Effector CD4-positive, alpha-beta T cell (primary cell): ENCODE measurements around the gene SCUBE1.
A peak's percentile ranks its signal among the peaks of the same experiment; 100 is the strongest.

Experiments
- DNase-seq: peaks from one replicate; pipeline ENCODE4 v3.0.0-alpha.2; 2020

The SCUBE1 gene

DNA sequence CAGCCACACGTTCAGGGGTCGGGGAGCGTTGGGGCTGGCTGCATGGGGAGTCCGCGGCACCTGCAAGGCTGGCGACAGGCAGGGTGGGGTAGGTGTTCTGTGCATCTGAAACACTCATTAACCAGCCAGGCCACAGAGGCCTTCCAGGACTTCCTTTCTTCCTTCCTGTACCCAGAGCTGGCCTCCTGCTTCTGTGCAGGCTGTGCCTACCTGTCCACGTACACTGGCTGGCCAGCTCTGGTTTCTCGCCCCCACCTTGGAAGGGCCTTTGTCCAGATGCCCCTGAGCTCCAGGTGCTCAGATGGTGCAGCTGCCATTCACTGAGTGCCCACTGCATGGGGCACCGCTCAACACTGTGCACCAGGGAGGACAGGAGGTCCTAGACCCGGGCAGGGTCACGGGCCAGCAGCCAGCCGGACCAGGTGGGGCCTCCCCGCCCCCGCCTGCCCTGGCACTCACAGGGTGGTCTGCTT, 172.1 kb downstream of the SCUBE1 start:
- no peak for DNase-seq

DNA sequence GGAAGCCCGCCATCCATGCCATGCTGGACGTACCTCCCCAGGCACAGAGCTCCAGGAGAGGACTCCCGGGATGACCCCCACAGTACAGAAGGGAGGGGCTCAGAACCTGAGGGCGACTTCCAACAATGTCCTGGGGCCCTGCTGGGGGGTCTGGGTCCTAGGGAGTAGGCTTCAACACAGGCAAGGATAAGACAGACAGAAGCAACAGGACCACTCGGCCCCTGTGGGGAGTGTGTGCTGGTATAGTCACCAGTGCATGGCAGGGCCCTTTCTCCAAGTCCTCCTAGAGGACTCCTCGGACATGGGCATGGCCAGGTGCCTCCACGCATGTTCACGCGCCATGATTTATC, 173.1 kb downstream of the SCUBE1 start:
- no peak for DNase-seq

DNA sequence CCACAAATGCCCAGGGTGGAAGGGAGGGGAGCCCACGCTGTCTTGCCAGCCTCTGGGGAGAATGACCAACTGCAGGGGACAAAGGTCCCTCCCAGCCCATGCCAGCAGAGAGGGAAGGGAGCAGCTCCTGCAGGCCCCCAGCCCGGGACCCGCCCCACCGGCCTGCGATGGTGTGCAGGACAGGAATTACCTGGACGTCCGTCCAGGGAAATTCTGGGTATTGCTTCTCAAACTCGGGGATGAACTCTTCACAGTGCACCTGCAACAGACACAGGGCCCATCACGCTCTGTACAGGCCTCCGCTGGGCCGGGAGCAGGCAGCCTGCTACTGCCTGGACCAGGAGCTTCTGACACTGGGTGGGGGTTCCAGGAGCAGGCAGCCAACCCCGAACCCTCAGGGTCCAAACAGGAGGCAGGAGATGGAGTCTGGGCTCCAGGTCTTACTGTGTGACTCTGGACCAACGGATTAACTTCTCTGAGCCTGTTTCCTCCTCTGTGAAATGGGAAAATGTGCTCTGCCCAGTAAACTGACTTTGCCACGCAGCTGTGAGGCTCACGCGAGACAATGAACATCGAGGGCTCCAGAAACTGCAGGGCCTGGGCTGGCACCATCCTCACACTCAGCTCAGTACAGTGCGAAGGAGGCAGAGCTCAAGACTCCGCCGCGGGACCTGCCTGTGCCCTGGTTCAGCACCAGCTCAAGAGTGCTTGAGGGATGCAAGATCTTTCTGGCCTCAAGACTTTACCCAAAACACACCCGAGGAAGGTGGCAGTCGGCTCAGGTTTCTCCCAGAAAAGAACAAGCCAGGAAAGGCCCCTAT, 173.7 kb downstream of the SCUBE1 start:
- DNase-seq, result no peak

DNA sequence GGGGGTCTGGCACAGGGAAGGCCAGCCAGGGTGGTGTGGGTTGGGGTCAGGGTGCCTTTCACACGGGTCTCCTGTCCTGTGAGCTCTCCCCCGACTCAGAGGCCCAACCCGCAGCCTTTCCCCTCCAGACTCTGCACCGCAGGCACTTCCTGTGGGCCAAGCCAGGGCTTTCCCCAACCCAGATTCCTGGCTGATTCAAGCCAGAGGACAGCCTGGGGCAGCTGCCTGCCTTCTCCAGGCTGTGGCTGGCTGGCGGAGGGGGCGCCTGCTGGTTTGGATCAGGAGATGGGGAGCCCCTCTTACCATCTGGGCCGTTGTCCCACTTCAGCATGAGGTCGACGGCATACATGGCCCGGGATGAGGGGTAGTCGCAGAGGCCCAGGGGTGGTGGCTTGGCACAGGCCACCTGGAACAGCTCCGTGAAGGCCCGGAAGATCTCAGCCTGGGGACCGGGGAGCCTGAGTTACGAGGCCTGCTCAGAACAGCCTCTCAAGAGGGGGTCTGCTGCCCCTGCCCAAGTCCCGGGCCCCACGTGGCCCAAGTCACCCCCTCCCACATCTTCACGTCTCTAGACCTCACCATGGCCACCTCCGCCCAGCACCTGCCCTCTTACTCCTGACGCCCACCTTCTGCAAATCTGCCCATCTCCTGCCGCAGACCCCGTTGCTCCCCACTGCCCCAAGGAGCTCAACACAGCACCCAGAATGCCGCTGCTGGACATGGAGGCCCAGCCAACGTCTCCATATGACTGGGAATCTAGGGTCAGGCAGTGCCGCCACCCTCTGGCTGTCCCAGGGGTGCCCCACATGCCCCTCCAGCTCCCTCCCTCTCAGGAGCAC, 174.5 kb downstream of the SCUBE1 start:
- DNase-seq, result no peak

DNA sequence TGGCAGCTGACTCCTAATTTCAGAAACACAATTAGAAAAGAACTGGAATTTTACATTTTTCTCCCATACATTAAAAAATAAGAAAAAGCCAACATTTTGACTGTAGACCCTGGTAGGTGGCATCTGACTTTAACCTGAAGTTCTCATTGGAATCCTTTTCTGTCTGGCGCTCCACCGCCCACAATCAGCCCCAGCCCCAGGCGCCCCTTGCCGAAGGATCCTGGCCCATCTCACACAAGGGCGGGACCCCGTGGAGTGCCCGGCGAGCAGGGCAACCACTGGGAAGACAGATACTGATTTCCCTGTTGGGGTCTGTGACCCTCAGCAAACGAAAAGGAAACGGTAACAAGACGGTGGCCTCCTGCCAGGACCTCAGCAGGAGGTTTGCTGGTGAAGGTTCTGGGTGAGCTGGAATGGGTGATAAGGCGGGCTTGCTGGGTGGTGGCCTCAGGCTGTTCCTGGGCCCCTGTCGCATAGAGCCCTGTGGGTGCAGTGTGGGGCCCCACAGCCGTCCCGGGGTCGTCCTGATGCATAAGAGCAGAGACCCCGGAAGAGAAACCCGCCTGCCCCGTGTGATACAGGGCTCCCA, 176.1 kb downstream of the SCUBE1 start:
- no peak for DNase-seq

DNA sequence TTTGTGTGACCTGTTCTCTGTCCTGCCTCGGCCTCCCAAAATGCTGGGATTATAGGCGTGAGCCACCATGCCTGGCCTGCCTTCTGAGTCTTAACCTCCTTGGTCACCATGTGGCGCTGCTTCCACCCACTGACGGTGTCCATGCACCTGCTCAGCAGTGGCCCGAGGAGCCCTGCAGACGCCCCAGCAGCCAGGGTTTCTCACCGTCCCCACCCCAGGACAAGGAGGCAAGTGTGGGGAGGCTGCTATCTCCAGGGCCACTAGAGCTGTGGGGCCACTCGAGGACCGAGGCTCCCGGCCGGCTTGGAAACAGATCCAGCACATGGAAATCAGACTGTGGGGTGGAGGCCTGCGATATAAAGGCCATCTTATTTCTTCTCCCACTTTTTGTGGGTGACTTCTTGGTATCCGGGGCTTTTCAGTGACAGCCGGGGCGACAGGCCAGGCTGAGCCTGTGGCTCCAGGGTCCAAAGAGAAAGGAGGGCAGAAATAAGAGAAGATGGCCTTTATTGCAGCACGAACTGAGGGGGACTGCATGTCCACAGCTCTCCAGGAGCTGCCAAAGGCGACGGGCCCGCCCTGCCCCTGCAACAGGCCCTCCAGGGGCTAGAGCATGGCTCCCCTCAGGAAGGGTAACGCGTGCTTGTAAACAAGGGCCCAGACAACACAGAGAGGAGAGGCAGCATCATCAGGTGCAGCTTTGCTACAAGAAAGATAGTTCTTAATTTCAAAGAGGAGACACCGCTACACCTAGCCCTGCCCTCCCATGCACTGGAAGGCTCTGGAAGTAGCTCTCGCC, 176.8 kb downstream of the SCUBE1 start:
- DNase-seq, result no peak

DNA sequence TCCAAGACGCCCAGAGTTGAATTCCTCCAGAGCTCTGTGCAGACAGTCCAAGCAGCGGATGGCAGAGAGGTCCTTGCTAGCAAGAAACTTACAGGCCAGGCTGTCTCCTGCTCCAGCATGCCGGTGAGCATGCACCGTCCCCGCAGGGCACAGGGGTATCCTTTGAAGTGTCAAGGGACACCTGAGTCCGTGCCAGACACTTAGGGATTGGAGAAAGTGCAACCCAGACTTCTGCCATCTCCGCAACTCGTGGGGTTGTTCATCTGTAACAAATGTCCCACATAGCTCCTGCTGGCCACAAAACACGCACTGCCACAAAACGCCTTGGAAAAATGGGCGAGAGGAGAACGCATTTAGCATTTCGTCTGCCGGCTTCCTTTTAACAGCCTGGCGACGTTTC, 178.5 kb downstream of the SCUBE1 start:
- no peak for DNase-seq

DNA sequence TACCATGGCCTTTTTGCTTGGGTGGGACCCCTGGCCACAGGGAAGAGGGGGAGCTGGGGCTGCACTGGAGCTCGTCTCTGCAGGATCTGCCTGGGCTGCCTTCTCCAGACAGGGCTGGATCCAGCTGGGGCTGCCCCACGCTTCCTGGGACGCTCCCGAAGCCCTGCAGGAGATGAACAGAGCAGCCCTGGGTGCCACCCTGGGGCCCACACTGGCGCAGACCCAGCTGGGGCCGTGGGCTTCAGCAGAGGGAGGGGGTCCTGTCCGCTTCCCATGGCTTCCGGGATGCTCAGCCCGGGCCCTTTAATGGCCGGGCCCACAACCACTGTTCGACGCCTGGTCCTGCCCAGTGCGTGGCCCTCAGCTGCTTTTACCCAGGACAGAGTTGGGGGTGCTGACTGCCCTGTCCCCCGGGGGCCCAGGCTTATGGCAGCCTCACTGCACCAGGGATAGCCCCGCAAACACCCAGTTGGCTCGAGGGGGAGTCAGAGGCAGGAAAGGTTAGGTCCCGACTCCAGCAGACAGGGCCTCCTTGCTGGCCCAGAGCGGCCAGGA, 179.9 kb downstream of the SCUBE1 start:
- DNase-seq, result no peak

DNA sequence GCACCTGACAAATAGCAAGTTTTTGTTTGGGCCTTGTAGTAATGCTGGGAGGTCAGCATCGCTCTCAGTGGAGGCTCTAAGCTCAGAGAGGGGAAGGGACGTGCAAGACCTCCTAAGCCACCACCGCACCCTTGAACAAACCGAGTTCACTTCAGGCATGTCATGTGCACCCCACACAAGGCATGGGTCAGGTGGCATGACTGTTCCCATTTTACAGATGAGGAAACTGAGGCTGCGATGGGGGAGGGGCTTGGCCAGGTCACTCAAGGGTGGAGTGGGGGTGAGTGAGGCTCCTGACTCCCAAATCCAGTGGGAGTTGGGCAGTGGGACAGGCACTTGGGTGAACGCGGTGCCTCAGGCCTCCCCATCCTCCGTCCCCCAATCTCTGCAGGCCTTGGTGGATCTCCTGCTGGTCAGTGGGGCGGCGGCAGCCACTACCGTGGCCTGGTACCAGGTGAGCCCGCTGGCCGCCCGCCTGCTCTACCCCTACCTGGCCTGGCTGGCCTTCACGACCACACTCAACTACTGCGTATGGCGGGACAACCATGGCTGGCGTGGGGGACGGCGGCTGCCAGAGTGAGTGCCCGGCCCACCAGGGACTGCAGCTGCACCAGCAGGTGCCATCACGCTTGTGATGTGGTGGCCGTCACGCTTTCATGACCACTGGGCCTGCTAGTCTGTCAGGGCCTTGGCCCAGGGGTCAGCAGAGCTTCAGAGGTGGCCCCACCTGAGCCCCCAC, 180.6 kb downstream of the SCUBE1 start:
- DNase-seq, result no peak

DNA sequence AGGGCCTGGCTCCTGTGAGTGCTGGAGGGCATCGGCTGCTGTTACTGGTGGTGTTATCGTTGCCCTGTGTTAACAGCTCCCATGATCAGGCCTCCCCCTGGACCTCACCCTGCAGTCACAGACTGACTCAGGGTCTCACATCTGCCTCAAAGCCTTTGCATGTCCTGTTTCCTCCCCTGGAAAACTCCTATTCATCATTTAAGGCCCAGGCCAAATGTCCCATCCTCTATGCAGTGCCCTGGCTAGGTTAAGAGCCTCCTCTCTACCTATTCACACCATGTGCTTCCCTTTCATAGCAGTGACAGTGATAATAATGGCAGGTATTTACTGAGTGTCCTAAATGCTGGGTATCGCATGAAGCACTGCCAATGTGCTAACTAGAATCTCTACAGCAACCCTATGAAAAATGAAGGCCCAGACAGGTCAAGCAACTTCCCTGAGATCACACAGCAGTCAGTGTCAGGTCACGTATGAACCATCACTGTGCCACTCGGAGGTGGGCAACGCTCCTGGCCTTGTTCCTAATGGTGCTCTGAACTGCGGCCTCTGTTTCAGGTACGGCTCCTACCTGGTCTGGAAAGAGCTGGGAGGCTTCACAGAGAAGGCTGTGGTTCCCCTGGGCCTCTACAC, 182.6 kb downstream of the SCUBE1 start:
- DNase-seq, result no peak

DNA sequence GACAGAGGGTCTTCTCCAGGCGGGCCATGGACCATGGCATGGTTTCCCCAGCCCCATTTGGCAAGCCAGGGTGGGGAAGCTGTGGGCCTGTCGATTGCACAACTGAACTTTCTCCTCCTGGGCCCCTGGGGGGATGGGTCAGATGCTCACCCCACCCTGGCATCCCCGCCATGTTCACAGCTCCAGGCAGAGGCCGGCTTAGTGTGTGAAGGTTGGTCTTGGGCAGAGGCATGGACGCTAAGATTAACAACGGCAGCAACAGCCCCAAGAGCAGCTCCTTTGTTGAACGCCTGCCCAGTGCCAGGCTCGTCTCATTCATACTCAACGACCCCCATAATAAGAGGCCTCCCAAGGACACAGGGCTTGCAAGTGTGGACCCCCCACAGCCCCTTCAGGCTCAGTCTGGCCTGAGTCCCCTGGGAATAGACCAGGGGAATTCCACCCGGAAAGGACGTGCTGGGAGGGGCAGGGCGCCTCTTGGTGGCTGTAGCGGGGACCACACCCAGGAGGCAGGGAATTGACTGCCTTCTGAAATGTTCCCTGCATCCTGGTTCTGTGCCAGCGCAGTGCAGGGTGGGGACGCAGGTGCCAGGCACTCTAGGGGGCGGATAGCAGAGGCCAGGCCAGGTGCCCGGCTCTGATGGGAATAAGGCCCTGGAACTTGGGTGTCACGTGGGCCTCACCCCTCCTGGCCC, 183.5 kb downstream of the SCUBE1 start:
- no peak for DNase-seq

DNA sequence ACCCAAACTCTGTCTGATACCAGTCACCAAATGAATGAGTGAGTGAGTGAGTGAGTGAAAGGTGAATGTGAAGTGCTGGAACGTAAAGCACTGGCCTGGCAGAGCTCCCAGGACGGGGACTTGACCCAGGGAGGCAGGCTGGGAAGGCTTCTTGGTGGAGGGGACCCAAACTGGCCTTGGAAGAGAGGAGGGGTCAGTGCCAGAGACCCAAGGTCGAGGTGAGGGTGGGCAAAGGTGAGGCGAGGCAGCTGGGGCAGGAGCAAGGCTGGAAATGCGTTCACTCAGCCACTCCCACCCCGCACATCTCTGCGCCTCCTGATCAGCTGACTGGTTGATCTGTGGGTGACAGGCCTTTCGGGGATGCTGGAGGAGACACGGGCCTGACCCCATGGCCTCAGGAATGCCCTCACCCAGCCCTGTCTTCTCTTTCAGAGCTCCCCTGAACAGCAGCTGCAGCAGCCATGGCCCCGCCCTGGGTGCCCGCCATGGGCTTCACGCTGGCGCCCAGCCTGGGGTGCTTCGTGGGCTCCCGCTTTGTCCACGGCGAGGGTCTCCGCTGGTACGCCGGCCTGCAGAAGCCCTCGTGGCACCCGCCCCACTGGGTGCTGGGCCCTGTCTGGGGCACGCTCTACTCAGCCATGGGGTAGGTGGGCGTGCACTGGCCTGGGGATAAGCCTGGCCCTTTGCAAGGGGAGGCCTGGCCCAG, 184.2 kb downstream of the SCUBE1 start:
- no peak for DNase-seq

DNA sequence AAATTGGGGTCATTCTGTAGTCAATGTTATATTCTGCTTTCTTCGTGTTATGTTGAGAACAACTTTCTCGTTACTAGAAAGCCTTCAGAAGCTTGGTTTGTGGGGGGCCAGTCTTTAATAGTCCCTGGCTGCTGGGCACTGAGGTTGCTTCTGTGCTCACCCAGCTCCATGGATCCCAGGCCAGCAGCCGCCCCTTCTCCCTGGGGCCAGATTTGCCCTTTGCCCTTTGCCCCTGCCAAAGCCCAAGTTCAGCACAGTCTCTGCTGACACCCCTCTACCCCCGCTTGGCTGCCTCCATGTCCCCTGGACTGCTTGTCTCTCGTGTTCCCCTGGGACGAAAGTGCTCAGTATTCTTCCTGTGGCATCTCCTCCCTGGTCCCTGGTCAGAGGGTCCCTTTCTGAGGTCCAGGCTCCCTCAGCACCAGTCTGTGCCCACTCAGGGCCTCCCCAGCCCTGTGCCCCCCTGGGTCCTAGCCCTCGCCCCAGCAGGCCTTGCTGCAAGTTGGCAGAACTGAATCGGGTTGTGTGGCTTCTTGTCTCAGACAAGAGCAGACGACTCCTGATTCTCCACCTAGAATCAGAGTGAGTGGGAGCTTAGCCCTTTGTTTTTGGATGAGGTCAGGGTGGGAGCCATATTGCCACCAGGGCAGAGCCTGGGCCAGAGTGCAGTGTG, 185.2 kb downstream of the SCUBE1 start:
- DNase-seq, result no peak

DNA sequence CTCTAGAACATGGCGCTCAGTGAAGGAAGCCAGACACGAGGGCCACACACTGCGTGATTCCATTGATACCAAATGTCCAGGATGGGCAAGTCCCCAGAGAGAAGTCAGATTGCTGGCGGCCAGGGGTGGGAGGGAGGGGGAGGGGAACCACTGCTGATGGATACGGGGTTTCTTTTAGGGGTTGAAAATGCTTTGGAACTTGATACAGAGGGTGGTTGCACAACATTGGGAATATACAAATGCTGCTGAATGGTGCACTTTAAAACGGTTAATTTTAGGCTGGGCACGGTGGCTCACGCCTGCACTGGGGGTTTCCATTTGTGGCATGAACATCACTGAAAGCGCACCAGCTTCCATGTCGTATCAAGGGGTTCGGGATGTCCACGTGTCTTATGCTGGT, 186.8 kb downstream of the SCUBE1 start:
- no peak for DNase-seq

DNA sequence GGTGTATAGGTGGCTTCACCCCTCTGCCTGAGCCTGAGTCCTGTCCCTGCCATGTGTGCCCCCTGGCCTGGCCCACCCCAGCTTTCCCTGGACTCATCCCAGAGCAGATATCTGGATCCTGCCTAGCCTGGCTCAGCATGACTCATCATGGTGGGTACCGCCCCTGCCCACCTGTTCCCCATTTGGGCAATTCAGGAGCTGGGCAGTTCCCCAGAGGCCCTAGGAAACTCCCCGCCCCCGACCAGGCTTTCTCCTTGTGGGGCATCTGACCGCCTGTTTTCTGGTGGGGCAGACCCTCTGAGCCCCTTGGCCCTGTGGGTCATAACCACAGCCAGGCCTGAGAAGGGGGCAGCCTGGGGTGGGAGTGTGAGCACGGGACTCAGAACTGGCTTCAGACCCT, 187.4 kb downstream of the SCUBE1 start:
- no peak for DNase-seq

DNA sequence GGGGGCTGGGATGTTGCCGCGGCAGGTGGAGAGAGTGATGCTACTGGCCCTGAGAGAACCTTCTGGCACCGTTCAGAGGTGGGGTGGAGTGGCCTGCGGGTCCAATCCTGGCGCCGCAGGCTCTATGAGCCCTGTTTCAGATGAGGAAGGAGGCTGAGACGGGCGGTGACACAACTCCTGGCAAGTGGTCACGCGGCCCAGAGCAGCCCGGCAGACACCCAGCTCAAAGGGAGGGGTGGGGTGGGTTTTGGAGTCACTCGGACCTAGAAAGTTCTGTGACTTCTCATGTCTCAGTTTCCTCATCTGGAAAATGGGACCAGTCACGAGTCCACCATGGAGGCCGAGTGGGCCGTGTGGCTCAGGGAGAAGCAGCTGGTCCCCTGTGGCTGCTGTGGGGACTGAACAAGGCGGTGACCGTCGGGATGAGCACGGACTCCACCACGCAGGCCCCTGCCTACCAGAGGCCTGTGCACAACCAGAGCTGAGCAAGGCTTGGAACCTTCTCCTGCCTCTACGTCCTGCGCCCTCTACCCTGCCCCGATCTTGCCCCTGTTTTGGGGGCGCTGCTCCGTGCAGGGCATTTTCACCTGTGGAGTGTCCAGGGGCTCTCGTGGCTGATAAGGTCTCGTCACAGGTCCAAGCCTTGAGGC, 188.2 kb downstream of the SCUBE1 start:
- DNase-seq, result no peak

DNA sequence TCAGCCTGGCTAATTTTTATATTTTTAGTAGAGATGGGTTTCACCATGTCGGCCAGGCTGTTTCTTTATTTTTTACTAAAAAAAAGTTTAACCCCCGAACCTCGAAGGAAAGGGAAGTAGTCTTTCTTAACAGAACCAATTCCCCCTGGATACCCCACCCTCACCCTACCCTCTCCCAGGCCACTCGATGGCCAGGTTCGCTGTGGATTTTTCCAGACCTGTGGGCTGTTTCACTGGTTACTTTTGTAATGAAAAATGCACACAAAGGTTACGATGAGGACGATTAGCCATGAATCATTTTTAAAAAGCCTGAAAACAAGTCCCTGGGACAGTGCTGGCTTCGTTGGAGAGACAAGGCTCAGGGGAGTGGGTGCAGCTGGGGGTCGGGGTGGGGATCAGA, 189.3 kb downstream of the SCUBE1 start:
- DNase-seq, result no peak

DNA sequence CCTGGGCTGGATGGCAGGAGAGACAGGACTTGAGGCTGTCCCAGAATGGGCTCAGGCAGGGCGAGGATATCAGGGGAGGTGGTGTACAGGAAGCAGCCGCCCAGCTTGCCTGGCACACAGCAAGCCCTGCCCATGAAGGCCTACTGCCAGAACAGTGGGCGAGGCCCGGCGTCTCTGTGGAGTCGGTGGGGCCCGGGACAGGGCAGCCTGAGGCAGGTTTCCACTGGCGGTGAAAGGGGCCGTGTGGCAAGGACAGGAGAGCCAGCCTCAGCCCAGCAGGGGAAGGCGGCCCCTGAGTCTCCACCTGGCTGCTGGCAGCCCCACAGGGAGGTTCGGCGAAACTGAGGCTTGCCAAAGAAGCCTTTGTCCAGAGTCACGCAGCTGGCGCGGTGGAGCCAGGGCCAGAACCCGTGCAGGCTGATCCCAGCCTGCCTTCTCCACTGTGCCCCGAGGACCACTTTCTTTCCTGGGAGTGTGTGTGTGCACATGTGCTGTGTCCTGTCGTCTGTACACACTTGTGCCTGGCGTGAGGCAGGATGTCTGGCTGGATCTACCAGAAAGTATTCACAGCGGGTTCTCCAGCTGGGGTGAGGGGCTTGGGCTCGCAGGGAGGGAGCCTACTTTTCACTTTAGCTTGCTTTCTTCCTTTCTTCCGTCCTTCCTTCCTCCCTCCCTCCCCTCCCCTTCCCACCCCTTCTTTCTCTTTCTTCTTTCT, 190.7 kb downstream of the SCUBE1 start:
- peak; percentile 47 for DNase-seq
